ENCODE measurements around the gene PAH.

- TF ChIP-seq CTCF (IDR thresholded peaks at IDR 0.05; ENCODE audit: extremely low read depth in 1 of 2, insufficient read depth in 1 of 2, low read depth in 1 of 2, low read length in 2 of 2): no peak
- TF ChIP-seq EZH2 (IDR thresholded peaks at IDR 0.05; ENCODE audit: borderline replicate concordance, low read depth, low read length, severe bottlenecking): no peak
- TF ChIP-seq MYC (IDR thresholded peaks at IDR 0.05; ENCODE audit: low read depth, low read length): no peak
- no peak for TF ChIP-seq FOS (IDR thresholded peaks at IDR 0.05; ENCODE audit: borderline replicate concordance, insufficient read depth, low read length)
- TF ChIP-seq POLR2A (IDR thresholded peaks at IDR 0.05; ENCODE audit: low read depth, low read length): no peak
Observed at GRCh38 chr12:102821149-102821548, 95.9 kb downstream of the PAH start.

All from endothelial cell of umbilical vein (primary cell).